WTC11 (cell line): ENCODE data around the gene CCHCR1. TPM values are rescaled to one million over a fixed set of nuclear protein-coding genes. Genes with fewer than 3 reads are reported as not detected.

Experiments
- ATAC-seq: fragments of 200-7000 bp; cut with Tn5 transposase; 2 replicates; pipeline ENCODE4 v1.10.0; 2021; ENCODE audit warnings: mild to moderate bottlenecking, moderate library complexity
- CTCF ChIA-PET: fragments of 300-600 bp; sonication (Branson Sonifier 250); formaldehyde crosslinking; loops from one replicate; lab custom pipeline; 2021; ENCODE audit warnings: antibody characterized with exemption; lab: Charles Lee
- POLR2A ChIA-PET: fragments of 350-600 bp; sonication (Branson Sonifier 250); formaldehyde crosslinking; loops from one replicate; lab custom pipeline; 2021; ENCODE audit warnings: antibody characterized with exemption; lab: Charles Lee
- DNase-seq: peaks from one replicate; pipeline ENCODE4 v3.0.0; 2021; ENCODE audit warnings: low spot score
- H3K27ac Mint-ChIP-seq: 2 replicates; pipeline ENCODE4 v1.8.0; 2021; ENCODE audit warnings: mixed read lengths
- H3K27me3 Mint-ChIP-seq: 2 replicates; pipeline ENCODE4 v1.8.0; 2021; ENCODE audit warnings: low read depth, mild to moderate bottlenecking, moderate library complexity, mixed read lengths
- H3K36me3 Mint-ChIP-seq: 2 replicates; pipeline ENCODE4 v1.8.0; 2021; ENCODE audit warnings: mixed read lengths
- H3K4me1 Mint-ChIP-seq: 2 replicates; pipeline ENCODE4 v1.8.0; 2022; ENCODE audit warnings: mixed read lengths
- H3K4me3 Mint-ChIP-seq: 2 replicates; pipeline ENCODE4 v1.8.0; 2021; ENCODE audit warnings: mild to moderate bottlenecking, moderate library complexity, mixed read lengths
- H3K9me3 Mint-ChIP-seq: 2 replicates; pipeline ENCODE4 v1.8.0; 2021; ENCODE audit warnings: mixed read lengths
- CBFB ChIP-seq: sonication (generic); formaldehyde crosslinking; IDR thresholded peaks from 2 replicates; pipeline ENCODE4 v1.8.1; 2022; ENCODE audit warnings: mild to moderate bottlenecking, low read depth, missing genetic modification reagents
- FOXP1 ChIP-seq: sonication (generic); formaldehyde crosslinking; IDR thresholded peaks from 2 replicates; pipeline ENCODE4 v1.8.0; 2022; ENCODE audit warnings: missing genetic modification reagents, mild to moderate bottlenecking, moderate library complexity, borderline replicate concordance
- FOXP4 ChIP-seq: sonication (generic); formaldehyde crosslinking; IDR thresholded peaks from 2 replicates; pipeline ENCODE4 v1.8.0; 2022; ENCODE audit warnings: mild to moderate bottlenecking, missing genetic modification reagents
- GTF2I ChIP-seq: fragments of 250-450 bp; sonication (Bioruptor Pico); conservative IDR thresholded peaks from 2 replicates; pipeline ENCODE4 v1.4.0; 2021; ENCODE audit warnings: mild to moderate bottlenecking
- JUN ChIP-seq: sonication (generic); formaldehyde crosslinking; IDR thresholded peaks from 2 replicates; pipeline ENCODE4 v1.8.0; 2023; ENCODE audit warnings: mild to moderate bottlenecking, missing genetic modification reagents
- MYBL2 ChIP-seq: sonication (generic); formaldehyde crosslinking; IDR thresholded peaks from 2 replicates; pipeline ENCODE4 v1.8.1; 2023; ENCODE audit warnings: mild to moderate bottlenecking, moderate library complexity, missing genetic modification reagents
- NFATC4 ChIP-seq: fragments of 250-450 bp; sonication (Bioruptor Pico); IDR thresholded peaks from 2 replicates; pipeline ENCODE4 v1.9.0; 2021; ENCODE audit warnings: mild to moderate bottlenecking
- NFE2L1 ChIP-seq: sonication (generic); formaldehyde crosslinking; IDR thresholded peaks from 2 replicates; pipeline ENCODE4 v1.8.1; 2023; ENCODE audit warnings: missing genetic modification reagents
- NFYB ChIP-seq: sonication (generic); formaldehyde crosslinking; conservative IDR thresholded peaks from 2 replicates; pipeline ENCODE4 v1.8.0; 2022; ENCODE audit warnings: low read depth, missing genetic modification reagents
- NR2C2 ChIP-seq: sonication (generic); formaldehyde crosslinking; IDR thresholded peaks from 2 replicates; pipeline ENCODE4 v1.8.0; 2022; ENCODE audit warnings: mild to moderate bottlenecking, missing genetic modification reagents
- PRRX2 ChIP-seq: fragments of 250-450 bp; sonication (Bioruptor Pico); IDR thresholded peaks from 2 replicates; pipeline ENCODE4 v1.8.0; 2021; ENCODE audit warnings: mild to moderate bottlenecking
- SMAD3 ChIP-seq: sonication (generic); formaldehyde crosslinking; IDR thresholded peaks from 2 replicates; pipeline ENCODE4 v1.8.0; 2022; ENCODE audit warnings: missing genetic modification reagents, mild to moderate bottlenecking, borderline replicate concordance
- SMAD4 ChIP-seq: sonication (generic); formaldehyde crosslinking; IDR thresholded peaks from 2 replicates; pipeline ENCODE4 v1.8.0; 2022; ENCODE audit warnings: mild to moderate bottlenecking, missing genetic modification reagents
- TP53 ChIP-seq: sonication (generic); formaldehyde crosslinking; IDR thresholded peaks from 2 replicates; pipeline ENCODE4 v1.8.1; 2023; ENCODE audit warnings: mild to moderate bottlenecking, missing genetic modification reagents
- USF2 ChIP-seq: sonication (generic); formaldehyde crosslinking; IDR thresholded peaks from 2 replicates; pipeline ENCODE4 v1.8.1; 2023; ENCODE audit warnings: mild to moderate bottlenecking, missing genetic modification reagents, moderate library complexity
- ZNF219 ChIP-seq: sonication (generic); formaldehyde crosslinking; IDR thresholded peaks from 2 replicates; pipeline ENCODE4 v1.8.0; 2023; ENCODE audit warnings: missing genetic modification reagents, mild to moderate bottlenecking, borderline replicate concordance
- ZNF263 ChIP-seq: sonication (generic); formaldehyde crosslinking; IDR thresholded peaks from 2 replicates; pipeline ENCODE4 v1.8.1; 2022; ENCODE audit warnings: low read depth, mild to moderate bottlenecking, moderate library complexity, missing genetic modification reagents
- ZNF317 ChIP-seq: sonication (generic); formaldehyde crosslinking; IDR thresholded peaks from 2 replicates; pipeline ENCODE4 v1.8.1; 2023; ENCODE audit warnings: low read depth, mild to moderate bottlenecking, moderate library complexity, missing genetic modification reagents, borderline replicate concordance
- total RNA-seq: library from RNA; stranded (reverse); gene quantifications from 3 replicates; pipeline ENCODE4 v1.2.3, GENCODE V29; 2021
- TF ChIP-seq, protein P1 (sequence below): sonication (generic); formaldehyde crosslinking; IDR thresholded peaks from 2 replicates; pipeline ENCODE4 v1.8.1; 2023; ENCODE audit warnings: mild to moderate bottlenecking, missing genetic modification reagents
- TF ChIP-seq, protein P2 (sequence below): sonication (generic); formaldehyde crosslinking; conservative IDR thresholded peaks from 2 replicates; pipeline ENCODE4 v1.8.1; 2022; ENCODE audit warnings: mild to moderate bottlenecking, missing genetic modification reagents

Gene CCHCR1
- total RNA-seq, 1 experiment from 2014 or later = 58.7 TPM

GRCh38 chr6:31142361-31142761 lies 15.2 kb downstream of the CCHCR1 start:
- peaks cover 46% of the 10 kb centered on the region for H3K4me1 Mint-ChIP-seq
- no peak for TF ChIP-seq NFYB
- no peak for TF ChIP-seq JUN (CRISPR knock-in tag)
- TF ChIP-seq ZNF263 (CRISPR knock-in tag) = no peak
- TF ChIP-seq SMAD3 (CRISPR knock-in tag) = no peak
- TF ChIP-seq USF2 (CRISPR knock-in tag) = no peak
- no peak for TF ChIP-seq FOXP4 (CRISPR knock-in tag)
- TF ChIP-seq NFE2L1 (CRISPR knock-in tag) = no peak
- TF ChIP-seq CBFB (CRISPR knock-in tag) = no peak
- no peak for TF ChIP-seq PRRX2 (CRISPR knock-in tag)
- TF ChIP-seq, protein P1, sequence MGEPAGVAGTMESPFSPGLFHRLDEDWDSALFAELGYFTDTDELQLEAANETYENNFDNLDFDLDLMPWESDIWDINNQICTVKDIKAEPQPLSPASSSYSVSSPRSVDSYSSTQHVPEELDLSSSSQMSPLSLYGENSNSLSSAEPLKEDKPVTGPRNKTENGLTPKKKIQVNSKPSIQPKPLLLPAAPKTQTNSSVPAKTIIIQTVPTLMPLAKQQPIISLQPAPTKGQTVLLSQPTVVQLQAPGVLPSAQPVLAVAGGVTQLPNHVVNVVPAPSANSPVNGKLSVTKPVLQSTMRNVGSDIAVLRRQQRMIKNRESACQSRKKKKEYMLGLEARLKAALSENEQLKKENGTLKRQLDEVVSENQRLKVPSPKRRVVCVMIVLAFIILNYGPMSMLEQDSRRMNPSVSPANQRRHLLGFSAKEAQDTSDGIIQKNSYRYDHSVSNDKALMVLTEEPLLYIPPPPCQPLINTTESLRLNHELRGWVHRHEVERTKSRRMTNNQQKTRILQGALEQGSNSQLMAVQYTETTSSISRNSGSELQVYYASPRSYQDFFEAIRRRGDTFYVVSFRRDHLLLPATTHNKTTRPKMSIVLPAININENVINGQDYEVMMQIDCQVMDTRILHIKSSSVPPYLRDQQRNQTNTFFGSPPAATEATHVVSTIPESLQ (CRISPR knock-in tag) = no peak
- TF ChIP-seq TP53 = no peak
- TF ChIP-seq GTF2I (CRISPR knock-in tag) = no peak
- TF ChIP-seq NFATC4 (CRISPR knock-in tag) = no peak
- TF ChIP-seq FOXP1 (CRISPR knock-in tag) = no peak
- TF ChIP-seq NR2C2 (CRISPR knock-in tag) = no peak
- TF ChIP-seq SMAD4 (CRISPR knock-in tag) = no peak
- CTCF ChIA-PET = interaction anchor here (0.9 to 2.0 kb wide), 2 partner anchors 15 to 224 kb away, joined by 3 to 5 read pairs; partner anchors contain the start of gene CCHCR1
- ATAC-seq (no peak), DNase-seq (no peak)
- H3K4me3 Mint-ChIP-seq = no peak overlapping the region
- H3K36me3 Mint-ChIP-seq = peaks cover 39% of the 10 kb centered on the region
- no peak overlapping the region for H3K27ac Mint-ChIP-seq
- peaks cover 4% of the 10 kb centered on the region for H3K27me3 Mint-ChIP-seq
- POLR2A ChIA-PET = interaction anchor here (0.6 kb wide), 1 partner anchor 30 kb away, joined by 3 read pairs; no protein-coding TSS in a partner anchor
- H3K9me3 Mint-ChIP-seq = no peaks in the 10 kb centered on the region

DNA sequence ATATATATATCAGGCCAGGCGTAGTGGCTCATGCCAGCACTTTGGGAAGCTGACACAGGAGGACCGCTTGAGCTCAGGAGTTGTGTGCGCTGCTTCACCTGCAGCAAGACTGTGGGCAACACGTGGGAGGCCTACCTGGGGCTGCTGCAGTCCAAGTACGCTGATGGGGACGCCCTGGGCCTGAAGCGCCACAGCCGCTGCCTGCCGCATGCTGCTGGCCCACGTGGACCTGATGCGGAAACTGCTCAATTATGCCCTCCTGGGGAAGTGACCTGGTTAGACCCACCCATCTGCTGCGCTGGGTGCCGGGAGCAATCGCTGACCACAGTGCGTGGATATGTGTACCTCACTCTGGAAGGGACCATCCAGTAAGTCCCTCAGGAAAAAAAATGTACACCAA lies 17.0 kb downstream of the CCHCR1 start:
- no peak for DNase-seq
- Mint-ChIP-seq H3K36me3 (peaks cover 28% of the 10 kb centered on the region), H3K27me3 (peaks cover 4% of the 10 kb centered on the region), H3K27ac (no peak overlapping the region), H3K4me3 (no peak overlapping the region), H3K4me1 (peaks cover 46% of the 10 kb centered on the region), H3K9me3 (no peaks in the 10 kb centered on the region)
- POLR2A ChIA-PET = interaction anchor here (0.7 kb wide), 1 partner anchor 349 kb away, joined by 3 read pairs; no protein-coding TSS in a partner anchor
- TF ChIP-seq, protein P2, sequence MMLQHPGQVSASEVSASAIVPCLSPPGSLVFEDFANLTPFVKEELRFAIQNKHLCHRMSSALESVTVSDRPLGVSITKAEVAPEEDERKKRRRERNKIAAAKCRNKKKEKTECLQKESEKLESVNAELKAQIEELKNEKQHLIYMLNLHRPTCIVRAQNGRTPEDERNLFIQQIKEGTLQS (CRISPR knock-in tag) = no peak
- TF ChIP-seq SMAD3 (CRISPR knock-in tag) = no peak
- TF ChIP-seq ZNF317 (CRISPR knock-in tag) = no peak
- TF ChIP-seq MYBL2 = no peak
- TF ChIP-seq ZNF219 (CRISPR knock-in tag) = no peak
- TF ChIP-seq, all 79 proteins: peak for 0
- no peak for ATAC-seq
- CTCF ChIA-PET = interaction anchor here (0.7 to 4.2 kb wide), 6 partner anchors 18 to 226 kb away, joined by 3 to 49 read pairs (median 6); partner anchors contain the start of gene TCF19
